NCI-H2081 (cell line): Measurements from ENCODE around the gene SYP.

Experiments used
- DNase-seq, 2 experiments: peaks; one replicate each; lab custom pipeline; 2025; lab: John Stamatoyannopoulos, UW

SYP gene

DNA sequence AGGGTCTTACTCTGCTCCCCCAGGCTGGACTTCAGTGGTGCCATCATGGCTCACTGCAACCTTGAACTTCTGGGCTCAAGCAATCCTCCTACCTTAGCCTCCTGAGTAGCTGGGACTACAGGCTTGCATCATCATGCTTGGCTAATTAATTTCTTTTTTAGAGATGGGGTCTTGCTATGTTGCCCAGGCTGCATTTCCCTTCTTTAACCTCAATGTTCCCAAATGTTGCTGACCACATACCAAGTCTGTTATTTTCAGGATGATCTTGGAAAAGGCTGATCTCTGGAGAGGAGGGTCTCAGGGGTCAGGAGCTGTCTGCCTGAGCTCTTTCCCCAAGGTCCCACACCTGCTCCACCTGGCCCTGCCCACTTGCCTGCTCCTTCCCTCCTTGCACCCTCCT lies 20.1 kb upstream of the SYP start:
- DNase-seq, result no peak

DNA sequence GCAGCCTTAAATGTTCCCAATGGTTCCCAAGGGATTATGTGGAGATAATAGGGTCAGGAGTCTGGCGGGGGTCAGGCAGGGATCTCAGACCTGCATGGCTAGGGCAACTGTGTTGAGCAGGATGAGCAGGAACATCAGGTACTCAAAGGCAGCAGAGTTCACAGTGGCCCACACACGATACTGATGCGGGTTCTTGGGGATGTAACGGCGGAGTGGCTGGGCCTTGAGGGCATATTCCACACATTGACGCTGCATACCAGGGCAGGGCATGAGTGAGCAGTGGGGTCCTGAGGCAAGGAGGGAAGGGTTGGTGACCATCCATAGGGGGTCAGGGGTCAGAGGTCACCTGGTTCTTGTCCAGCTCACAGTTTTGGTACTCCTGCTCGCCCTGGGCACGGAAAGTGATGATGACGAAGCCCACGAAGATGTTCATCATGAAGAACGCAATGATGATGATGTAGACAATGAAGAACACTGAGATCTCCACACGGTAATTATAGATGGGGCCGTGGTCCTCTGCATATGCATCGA lies 15.1 kb upstream of the SYP start:
- DNase-seq, result no peak

DNA sequence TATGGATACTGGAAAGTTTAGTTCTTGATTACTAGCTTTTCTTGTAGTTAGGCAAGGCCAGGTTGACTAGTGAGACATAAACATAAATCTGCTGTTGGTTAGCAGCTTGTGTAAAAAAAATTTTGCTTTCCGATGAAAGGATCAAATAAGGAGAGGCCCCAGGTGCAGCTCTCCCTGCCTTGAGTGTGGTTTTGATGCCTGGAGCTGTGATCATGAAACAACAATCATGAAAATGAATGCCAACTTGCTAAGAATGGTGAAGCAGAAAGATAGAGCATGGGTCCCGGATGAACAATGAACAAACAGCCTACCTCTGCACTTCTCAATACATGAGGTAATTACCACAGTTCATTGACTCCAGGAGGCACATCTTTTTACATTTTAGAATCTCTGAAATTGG lies 14.4 kb upstream of the SYP start:
- no peak for DNase-seq

DNA sequence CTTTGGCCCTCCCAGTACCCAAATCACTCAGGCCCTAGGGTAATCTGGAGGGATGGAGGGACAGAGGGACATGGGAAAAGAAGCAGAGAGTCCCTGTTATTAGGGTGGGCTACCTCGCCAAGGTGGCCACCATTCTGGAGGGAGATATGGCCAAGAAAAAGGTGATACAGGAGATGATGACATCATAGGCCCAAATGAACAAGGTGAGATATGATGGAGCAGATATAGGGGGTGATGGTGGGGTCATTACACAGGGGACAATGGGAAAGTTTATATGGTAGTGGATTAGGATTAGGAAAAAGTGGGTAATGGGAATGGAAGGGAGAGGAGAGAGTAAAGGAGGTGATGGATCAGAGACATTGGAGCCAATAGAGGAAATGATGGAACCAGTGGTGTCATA lies 12.9 kb upstream of the SYP start:
- no peak for DNase-seq

DNA sequence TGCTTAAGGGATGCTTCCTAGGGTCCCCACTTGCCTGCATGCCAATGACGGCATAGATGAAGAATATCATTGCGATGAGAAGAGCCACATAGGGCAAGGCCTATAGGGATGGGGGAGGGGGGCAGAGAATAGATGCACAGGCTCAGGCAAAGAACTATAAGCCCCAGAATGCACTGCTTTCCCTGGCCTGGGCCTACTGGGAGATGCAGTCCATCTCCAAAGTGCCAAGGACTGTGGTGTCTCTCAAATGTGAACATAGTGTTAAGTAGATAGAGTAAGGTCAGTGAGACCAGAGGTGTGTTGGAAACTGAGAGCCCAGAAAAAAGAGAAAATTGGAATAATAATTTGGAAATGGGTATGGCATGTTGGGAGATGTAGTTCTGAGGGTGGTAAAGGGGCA lies 12.2 kb upstream of the SYP start:
- no peak for DNase-seq

DNA sequence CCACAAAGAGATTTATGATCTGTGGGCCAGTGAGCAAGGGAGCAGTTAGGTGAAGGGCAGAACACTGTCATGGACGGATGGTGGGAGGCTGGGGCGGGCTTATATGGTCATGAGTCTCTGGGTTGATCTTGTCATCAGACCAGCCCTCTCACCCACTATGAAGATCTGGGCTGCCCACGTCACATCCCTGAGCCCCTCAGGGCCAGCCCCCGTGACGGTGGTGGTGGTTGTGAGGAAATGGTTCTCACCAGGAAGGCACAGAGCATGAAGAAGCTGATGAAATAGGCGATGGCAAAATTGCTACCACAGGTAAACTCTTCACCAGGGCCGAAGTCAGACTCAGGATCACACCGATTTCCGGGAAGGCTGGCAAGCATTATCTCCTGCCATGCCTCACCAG lies 11.1 kb upstream of the SYP start:
- no peak for DNase-seq

DNA sequence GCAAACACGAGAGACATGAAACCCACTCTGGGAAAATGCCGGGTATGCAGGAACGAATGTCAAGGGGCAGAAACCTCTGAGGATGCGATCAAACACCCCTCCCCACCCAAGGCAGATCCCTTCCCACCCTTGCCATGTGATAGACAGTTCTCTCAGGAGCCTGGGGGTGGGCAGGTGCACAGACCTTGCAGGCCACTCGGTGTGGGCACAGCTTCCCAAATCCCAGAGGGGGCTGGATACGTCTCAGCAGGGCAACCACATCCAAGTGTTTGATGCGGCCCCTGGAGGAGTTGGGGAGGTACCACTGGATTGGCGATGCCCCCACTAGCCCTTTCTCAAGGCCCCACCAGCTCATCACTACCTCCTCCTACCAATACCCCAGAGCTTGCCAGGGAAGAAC lies 10.4 kb upstream of the SYP start:
- no peak for DNase-seq

DNA sequence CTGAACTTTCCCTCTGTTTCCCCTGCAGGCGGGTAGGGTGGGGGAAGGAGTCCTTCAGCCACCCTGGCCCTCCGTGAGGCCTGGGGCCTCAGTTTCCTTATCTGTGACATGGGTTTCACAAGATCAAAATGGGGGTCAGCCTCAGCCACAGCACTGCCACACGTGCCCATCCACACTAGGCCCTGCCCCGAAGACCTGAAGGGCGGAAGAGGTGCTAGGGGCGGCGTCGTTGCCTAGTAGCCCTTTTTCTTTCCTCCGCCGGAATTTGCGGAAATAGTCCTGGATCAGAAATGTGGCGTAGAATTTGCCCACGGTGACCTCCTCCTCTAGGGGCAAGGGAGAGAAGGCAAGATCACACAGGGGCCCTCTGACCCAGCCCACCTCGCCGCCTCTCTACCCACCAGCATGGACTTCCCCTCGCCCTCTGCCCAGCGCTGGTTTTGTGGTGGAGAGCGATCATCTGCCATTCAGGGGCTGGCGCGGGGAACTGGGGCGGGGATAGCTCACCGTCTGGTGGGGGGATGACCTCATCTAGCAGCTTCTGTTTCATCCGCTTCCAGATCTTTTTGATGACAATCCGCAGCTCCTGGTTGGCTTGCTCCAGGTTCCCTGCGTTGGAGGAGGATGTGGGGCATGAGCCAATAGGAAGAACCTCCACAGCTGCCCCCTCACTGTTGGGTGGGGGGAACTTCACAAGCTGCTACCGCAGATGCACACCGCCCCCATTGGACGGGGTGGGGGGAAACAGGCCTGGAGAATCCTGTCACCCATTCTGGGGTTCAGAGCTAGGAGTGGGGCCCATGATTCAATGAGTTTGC lies 9.7 kb upstream of the SYP start:
- no peak for DNase-seq

DNA sequence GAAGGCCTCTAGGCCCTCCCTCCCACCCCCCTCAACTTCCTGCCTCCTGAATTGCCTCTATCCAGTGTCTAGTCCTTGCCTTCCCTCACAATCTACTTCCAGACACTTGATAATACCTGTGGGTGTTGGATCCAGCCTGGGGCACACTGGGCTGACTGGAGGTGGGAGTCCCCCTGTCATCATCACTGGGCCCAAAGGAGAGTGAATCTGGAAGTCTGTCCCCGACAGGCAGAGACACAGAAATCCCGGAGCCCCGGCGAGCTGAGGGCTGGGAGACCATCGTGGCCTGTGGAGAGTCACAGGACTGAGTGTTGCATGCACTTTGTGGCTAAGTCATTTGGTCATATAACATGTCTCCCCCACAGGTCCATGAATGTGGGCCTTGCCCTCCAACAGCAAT lies 8.4 kb upstream of the SYP start:
- no peak for DNase-seq

DNA sequence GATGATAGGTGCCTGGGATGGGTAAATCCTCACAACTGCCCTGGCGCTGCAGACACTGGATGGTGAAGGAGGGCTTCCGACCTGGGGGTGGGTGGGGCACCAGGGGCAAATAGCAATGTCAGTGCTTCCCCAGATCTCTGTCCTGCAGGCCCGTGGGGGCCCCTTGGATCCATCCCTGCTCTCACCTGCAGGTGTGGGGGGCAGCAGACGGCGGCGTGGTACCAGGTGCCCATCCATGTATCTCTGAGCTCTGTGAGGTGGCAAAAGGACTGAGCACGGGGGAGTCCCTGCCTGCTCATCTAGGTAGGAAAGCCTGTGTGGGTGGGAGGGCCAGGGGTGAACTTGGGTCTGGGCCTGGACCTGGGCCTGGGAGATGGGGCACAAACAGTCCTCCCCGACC lies 6.5 kb upstream of the SYP start:
- no peak for DNase-seq

DNA sequence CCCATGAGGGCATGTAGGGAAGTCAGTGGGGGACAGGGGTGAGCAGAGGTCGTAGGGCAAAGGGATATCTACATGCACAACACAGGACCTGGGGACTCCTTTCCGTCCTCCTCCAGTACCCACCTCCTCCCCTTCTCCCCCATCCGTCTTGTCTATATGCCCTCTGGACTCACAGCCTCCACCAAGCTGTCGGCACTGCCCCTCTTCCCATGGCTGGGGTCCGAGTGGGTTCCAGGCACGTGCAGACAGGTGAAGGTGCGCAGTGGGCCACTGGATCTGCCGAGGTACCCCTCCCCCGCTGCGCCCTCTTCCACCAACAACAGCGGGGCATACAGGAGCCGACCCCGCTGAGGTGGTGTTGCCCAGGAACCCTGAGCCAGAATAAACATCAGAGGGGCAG lies 5.5 kb upstream of the SYP start:
- DNase-seq, result no peak

DNA sequence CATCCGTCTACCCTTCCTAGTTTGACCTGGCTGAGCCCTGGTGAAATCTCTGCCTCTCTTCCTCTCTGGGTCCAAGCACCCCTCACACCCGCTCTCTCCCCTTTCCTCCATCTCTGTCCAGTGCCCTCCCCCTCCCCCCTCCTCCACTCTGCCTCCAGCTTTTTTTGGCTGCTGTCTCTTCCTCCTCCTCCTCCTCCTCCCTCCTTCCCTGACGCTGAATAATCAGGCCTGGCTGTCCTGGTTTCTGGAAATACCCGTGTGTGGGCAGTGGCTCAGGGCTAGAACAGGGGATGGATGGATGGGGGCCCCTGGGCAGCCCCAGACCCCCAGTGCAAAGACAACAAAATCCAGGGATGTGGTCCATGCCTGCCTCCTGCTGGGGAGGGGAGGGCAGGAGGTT lies 4.7 kb upstream of the SYP start:
- no peak for DNase-seq

DNA sequence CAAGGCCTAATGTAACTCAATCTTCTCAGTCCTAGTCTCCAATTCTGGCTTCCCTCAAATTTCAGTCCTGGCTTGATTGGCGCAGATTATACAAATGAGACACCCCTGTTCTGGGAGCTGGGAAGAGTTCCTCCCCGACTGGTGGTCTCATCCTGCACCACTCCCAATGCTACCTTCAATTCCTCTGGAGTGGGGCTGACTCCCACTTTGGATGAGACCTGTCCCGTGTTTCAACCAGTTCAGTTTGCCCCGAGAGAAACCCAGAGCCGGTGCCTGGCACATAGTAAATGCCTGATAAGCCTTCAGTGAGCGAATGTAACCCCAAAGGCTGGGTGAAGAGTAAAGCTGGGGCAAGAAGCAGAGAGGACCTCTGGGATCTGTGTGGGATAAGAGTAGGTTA lies 4.0 kb upstream of the SYP start:
- no peak for DNase-seq

DNA sequence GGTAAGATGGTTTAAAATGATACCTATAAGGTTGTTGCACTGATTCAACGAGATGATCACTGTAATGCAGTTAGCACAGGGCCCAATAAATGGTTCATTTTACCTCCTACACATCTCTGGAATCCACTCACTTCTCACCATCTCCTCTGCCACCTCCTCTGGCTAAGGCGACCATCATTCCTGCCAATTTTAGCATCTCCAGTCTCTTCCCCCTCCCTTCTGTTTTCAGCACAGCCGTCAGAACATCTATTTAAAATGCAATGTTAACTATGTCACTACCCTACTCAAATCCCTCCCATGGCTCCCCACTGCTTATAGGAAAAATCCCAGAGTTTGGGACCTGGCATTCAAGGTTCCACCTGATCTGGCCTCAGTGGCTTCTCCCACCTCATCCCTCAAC lies 3.5 kb upstream of the SYP start:
- DNase-seq, result no peak

DNA sequence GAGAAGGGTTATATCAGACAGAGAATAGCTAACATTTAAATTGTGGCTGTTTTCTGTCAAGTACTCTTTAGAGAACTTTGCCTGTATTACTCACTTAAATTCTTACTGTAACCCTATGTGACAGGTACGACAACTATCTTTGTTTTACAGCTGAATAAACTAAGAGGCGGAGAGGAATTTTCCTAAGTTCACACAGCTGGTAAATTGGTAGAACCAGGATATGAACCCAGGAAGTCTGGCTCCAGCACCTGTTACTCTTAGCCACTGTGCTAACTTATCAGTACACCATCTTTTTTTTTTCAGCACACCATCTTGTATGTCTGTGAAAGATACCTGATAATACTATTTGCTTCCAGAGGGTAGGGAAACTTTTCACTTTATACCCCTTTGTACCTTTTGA lies 2.0 kb upstream of the SYP start:
- peak in 1 of 2 experiments; percentile 56 for DNase-seq

DNA sequence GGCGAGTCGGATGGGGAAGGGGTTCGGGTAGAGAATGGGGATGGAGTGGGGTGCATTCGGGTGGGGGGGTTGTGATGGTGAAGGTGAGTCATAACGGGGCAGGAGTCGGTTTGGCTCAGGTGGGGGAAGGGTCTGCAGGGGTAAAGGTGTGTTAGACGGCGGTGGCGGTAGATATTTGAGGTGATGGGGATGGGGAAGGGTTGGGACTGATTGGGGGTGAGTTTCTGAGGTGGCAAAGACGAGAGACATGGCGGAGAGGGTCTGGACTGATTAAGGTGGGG lies 738 bp downstream of the SYP start:
- DNase-seq, result no peak

DNA sequence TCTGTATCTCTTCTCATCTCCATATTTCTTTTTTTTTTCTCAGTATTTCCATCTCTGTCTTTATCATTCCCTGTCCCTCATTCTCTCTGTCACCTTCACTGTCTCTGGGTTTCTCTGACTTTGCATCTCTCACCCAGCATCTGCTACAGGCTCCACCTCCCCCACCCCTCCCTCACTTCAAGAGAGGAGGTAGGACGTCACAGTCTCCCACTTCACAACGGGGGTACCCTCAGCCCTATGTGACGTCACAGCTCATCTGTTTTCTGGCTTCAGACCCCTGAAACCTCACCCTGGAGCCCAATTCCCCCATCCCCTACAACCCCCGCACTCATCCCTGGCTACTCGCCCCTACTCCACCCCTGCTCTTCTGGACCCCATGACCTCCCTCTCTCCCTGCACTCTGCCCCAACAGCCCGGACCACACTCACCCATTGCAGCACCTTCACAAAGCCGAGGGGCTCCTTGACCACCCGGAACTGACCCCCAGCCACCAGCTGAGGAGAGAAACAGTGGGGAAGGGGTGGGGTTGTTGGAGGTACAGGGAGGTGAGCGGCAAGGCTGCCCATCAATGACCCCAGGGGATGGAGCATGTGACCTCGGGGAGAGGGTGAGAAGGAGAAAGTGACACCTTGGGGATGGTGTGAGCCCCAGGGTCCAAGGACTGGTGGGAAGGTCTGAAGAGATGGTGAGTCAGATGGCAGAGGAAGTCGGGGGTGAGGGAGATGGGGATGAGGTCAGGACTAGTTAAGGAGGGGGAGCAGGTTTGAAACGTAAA lies 1.3 kb downstream of the SYP start:
- DNase-seq, result no peak

DNA sequence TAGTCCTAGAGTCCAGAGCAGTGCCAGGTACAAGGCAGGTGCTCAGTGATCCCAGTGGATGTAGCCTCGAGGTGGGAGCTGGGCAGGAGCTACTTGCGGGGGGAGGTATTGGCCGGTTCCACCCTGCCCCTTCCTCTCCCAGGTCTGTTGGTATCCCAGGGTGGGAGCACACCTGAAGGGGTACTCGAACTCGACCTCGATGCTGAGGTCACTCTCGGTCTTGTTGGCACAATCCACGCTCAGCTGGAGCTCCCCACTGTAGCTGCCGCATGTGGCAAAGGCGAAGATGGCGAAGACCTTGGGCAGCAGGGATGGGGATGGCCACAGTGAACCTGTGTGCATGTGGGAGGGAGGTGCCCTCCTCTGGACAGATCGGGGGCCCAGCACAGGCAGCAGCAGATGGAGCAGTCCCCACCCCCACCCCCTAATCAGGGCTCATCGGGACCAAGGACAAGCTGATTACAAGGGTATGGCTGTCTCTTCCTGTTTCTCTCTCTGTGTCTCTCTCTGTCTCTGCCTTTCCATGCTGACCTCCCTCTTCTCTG lies 2.4 kb downstream of the SYP start:
- no peak for DNase-seq

DNA sequence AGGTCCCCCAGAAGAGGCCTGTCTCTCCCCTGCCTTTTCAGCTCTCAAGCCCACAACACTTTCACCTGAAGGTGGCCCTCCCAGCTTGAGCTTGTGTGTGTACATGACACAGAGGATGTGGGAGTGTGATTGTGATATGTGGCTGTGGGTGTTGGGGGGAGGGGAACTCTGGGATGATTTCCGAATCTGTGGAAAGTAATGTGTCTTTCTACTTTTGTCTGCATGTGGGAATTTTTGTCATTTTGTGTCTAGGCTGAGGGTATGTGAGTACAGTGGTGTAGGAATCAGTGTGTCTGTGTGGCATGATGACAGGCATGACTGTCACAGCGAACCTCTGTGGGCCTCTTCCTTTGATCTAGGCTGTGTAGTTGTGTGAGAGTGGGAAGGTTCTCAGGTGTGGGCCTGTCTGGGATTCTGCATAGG lies 6.4 kb downstream of the SYP start:
- DNase-seq, result no peak

DNA sequence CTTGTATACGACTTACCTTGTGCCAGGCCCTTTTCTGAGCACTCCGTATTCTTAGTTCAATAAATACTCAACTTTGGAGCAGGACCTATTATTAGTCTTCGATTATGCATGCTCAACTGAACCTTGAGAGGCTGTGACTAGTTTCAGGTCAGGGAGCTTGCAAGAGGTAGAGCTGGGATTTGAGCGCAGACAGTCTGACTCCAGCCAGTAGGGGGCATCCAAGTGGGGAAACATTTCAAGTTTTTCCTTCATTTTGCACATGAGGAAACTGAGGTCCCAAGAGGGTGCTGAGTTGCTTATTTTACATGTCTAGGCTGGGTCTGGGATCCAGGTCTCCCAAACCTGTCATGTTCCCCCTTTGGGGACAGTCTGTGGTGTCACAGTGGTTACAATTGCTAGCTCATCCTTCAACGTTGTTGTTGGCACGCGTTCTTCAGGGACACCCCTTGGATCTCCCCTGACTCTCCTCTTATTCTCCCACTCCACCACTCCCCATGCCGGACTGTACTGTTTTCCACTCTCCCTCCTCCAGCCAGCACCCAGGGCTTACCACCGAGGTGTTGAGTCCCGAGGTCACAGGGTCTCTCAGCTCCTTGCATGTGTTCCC lies 7.2 kb downstream of the SYP start:
- DNase-seq, result peak; percentile 8 to 9

DNA sequence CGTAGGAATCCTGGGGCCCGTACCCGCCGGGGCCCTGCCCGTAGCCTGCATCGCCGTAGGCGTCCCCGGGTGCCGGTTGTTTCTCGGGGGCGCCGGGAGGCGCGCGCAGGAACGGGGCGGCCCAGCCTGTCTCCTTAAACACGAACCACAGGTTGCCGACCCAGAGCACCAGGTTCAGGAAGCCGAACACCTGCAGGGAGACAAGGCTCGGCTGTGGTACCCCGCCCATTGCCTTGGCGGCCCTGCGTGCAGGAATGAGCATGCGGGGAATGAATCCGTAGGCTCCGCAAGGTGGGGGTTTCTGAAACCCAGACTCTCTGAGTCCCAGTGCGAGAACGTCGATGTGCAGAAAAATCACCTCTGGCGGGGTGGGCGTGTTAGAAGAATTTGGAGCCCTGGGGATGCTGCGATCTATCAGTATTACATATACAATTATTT lies 8.4 kb downstream of the SYP start:
- DNase-seq, result no peak

DNA sequence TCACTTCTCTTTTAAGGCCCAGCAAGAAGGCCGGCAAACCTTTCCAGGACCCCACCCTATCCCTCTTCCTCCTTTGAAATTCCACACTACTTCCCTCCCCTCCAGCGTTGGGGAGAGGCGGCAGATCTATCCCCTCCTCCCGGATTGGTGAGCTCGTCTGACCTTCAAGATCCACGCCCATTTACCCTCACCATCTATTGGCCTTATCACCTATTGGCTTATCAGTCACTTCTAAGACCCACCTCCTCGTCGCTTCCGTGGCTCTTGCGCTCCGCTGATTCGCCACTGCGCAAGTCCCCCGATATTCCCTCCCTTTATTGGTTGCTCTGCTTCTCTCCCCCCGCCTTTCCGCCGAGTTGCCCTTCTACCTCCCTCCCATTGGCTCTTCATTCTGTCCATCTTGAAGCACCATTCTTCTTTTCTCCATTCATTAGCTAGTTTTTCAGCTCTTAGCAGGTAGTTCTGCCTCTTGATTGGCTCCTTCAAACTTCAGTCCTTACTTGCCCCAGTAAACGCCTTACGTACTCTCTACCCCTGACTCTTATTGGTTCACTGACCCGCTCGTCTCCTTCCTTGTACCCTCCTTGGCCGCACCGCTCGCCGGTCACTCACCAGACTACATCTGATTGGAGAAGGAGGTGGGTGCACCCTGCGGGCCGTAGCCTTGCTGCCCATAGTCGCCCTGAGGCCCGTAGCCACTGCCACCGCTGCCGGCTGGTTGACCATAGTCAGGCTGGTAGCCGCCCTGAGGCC lies 9.0 kb downstream of the SYP start:
- DNase-seq, result peak; percentile 96 to 99
